ENCODE data around the gene ASXL2. TPM values are rescaled to one million over a fixed set of nuclear protein-coding genes. Genes with fewer than 3 reads are reported as not detected.

The ASXL2 gene
- total RNA-seq, 1 experiment from 2014 or later: 32.7 TPM

DNA sequence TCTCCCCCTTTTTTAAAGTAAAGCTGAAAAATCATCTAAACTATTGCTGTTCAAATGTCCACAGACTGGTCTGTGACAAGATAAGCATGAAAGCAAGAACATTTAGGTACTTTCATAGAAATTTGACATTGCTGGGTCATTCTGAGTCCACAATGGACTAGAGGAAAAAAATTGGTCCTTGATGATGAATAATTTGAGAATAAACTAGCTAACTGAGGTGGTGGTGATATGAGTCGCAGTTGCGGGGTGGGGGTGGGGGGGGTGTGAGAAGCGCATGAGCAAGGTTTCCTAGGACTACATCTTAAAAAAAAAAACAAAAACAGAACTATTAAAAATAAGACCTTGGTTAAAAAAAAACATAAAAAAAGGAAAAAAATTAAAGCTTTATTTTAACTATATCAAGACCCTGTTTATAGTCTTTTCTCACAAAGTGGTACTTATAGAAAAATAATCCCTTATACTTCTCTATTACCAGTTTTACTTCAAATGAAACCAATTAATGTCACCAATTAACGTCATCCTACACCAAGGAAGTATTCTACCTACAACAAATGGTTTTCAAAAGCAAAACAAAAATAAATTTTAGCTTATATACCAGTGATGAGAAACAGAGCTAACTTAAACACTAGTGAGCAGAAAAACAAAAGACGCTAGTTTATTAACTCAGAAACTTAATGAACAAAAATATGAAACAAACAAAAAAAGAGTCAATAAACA is 88.1 kb downstream of the ASXL2 start:
- Mint-ChIP-seq H3K36me3 (ENCODE audit: insufficient read depth in 1 of 3, low read depth in 3 of 3) (peaks cover 5 to 22% (median 10%) of the 10 kb centered on the region in 3 experiments; a peak in 4 of 7 replicates), H3K4me1 (no peaks in the 10 kb centered on the region), H3K4me3 (no peak overlapping the region), H3K27ac (no peak overlapping the region), H3K9me3 (no peaks in the 10 kb centered on the region), H3K27me3 (ENCODE audit: low read depth) (no peaks in the 10 kb centered on the region)
- Histone ChIP-seq H3K27me3 (ENCODE audit: insufficient read depth, low read length) (no peaks in the 10 kb centered on the region), H3K4me2 (ENCODE audit: insufficient read depth, insufficient read length, low read length) (no peak overlapping the region), H2BK5ac (ENCODE audit: insufficient read length, low read length) (no peak overlapping the region), H2AFZ (ENCODE audit: low read length) (no peak overlapping the region), H3K27ac (ENCODE audit: insufficient read length, low read depth, low read length) (no peak overlapping the region), H3K56ac (ENCODE audit: insufficient read length, low read depth, low read length) (no peak overlapping the region), H3T11ph (ENCODE audit: low read length) (no peak overlapping the region), H3K9ac (ENCODE audit: extremely low read depth, insufficient read length, low read length) (no peak overlapping the region), H2BK20ac (ENCODE audit: low read depth, low read length, poor library complexity, severe bottlenecking) (no peak overlapping the region), H3K4ac (ENCODE audit: low read depth, low read length) (no peak overlapping the region), H4K20me1 (ENCODE audit: control insufficient read depth, insufficient read depth, insufficient read length) (no peaks in the 10 kb centered on the region), H3K79me1 (ENCODE audit: insufficient read depth, low read depth, low read length, poor library complexity, severe bottlenecking) (peaks cover 4% of the 10 kb centered on the region), H2AK5ac (ENCODE audit: insufficient read length, low read length) (no peak overlapping the region), H3K9me3 (ENCODE audit: control insufficient read depth, low read depth, low read length) (no peaks in the 10 kb centered on the region), H2BK15ac (ENCODE audit: low read depth, low read length) (no peak overlapping the region), H3K18ac (ENCODE audit: insufficient read length, low read depth, low read length) (no peak overlapping the region), H3K23me2 (ENCODE audit: insufficient read length, low read depth, low read length, poor library complexity, severe bottlenecking) (no peaks in the 10 kb centered on the region), H3K23ac (ENCODE audit: insufficient read length, low read depth, low read length) (no peak overlapping the region), H3K4me1 (ENCODE audit: insufficient read depth, low read length) (no peaks in the 10 kb centered on the region), H2BK120ac (ENCODE audit: low read depth, low read length, poor library complexity, severe bottlenecking) (no peak overlapping the region), H3K14ac (ENCODE audit: insufficient read depth, low read length) (no peak overlapping the region), H3K79me2 (ENCODE audit: insufficient read depth, low read length) (no peaks in the 10 kb centered on the region), H4K8ac (replicated peaks; ENCODE audit: insufficient read length, low read depth, low read length) (no peak overlapping the region), H2BK12ac (ENCODE audit: insufficient read length, low read depth, low read length) (no peak overlapping the region), H4K5ac (ENCODE audit: insufficient read length, low read depth, low read length) (no peak overlapping the region), H4K91ac (ENCODE audit: insufficient read length, low read depth, low read length) (no peak overlapping the region)
- TF ChIP-seq, protein P1, sequence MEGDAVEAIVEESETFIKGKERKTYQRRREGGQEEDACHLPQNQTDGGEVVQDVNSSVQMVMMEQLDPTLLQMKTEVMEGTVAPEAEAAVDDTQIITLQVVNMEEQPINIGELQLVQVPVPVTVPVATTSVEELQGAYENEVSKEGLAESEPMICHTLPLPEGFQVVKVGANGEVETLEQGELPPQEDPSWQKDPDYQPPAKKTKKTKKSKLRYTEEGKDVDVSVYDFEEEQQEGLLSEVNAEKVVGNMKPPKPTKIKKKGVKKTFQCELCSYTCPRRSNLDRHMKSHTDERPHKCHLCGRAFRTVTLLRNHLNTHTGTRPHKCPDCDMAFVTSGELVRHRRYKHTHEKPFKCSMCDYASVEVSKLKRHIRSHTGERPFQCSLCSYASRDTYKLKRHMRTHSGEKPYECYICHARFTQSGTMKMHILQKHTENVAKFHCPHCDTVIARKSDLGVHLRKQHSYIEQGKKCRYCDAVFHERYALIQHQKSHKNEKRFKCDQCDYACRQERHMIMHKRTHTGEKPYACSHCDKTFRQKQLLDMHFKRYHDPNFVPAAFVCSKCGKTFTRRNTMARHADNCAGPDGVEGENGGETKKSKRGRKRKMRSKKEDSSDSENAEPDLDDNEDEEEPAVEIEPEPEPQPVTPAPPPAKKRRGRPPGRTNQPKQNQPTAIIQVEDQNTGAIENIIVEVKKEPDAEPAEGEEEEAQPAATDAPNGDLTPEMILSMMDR (conservative IDR thresholded peaks at IDR 0.05): no peak
- WGBS (ENCODE audit: extremely low coverage, insufficient read length, low lambda C conversion rate): no CpG with 5 or more reads among the region's 5 CpGs
- no peak for DNase-seq
